GM12873 (cell line): ENCODE measurements around the gene PAIP2.
A peak's percentile ranks its signal among the peaks of the same experiment; 100 is the strongest.

Experiments used
- CTCF ChIP-seq: IDR thresholded peaks from 2 replicates; pipeline ENCODE4 v1.5.1; 2012; ENCODE audit warnings: low read depth, mild to moderate bottlenecking, moderate library complexity, low read length, control low read depth; ENCODE audit not compliant: insufficient read depth; ENCODE audit errors: missing control alignments

PAIP2 gene

GRCh38 chr5:139361835-139362429 is 20.3 kb downstream of the PAIP2 start:
- no peak for TF ChIP-seq CTCF

- TF ChIP-seq CTCF: no peak
Observed at GRCh38 chr5:139363937-139364336, 22.3 kb downstream of the PAIP2 start.

- TF ChIP-seq CTCF: no peak
Observed at GRCh38 chr5:139364466-139364865, 22.8 kb downstream of the PAIP2 start.

- TF ChIP-seq CTCF: peak; percentile 15
Observed at GRCh38 chr5:139368613-139369012, 27.0 kb downstream of the PAIP2 start.

- TF ChIP-seq CTCF: no peak
Observed at GRCh38 chr5:139369181-139369580, 27.5 kb downstream of the PAIP2 start.

GRCh38 chr5:139371482-139372435 is 30.1 kb downstream of the PAIP2 start:
- no peak for TF ChIP-seq CTCF

GRCh38 chr5:139374909-139375308 is 33.3 kb downstream of the PAIP2 start:
- peak; percentile 15 for TF ChIP-seq CTCF
